ENCODE data around the gene LIPG.

GRCh38 chr18:49521216-49521835 lies 40.5 kb upstream of the LIPG start:
- no peak for TF ChIP-seq CTCF (IDR thresholded peaks at IDR 0.05; ENCODE audit: insufficient read depth, low read length, poor library complexity, severe bottlenecking)
- no peak for TF ChIP-seq EZH2phosphoT487 (conservative IDR thresholded peaks at IDR 0.05; ENCODE audit: low read length)
